Suprapubic skin (tissue), 4 donors: ENCODE data around the gene CACNA1A. TPM values are rescaled to one million over a fixed set of nuclear protein-coding genes. Genes with fewer than 3 reads are reported as not detected.

Experiments used
- DNase-seq, 2 donors: peaks; one replicate each; pipeline ENCODE4 v3.0.0-alpha.2; 2019; ENCODE audit warnings: low spot score in 2 of 2
- H3K27ac ChIP-seq: fragments of 200-600 bp; sonication (generic); one replicate; pipeline ENCODE4 v1.5.1; 2019
- H3K27me3 ChIP-seq: fragments of 200-600 bp; sonication (generic); one replicate; pipeline ENCODE4 v1.5.1; 2019
- H3K36me3 ChIP-seq: fragments of 200-600 bp; sonication (generic); one replicate; pipeline ENCODE4 v1.5.1; 2019
- H3K4me1 ChIP-seq: fragments of 200-600 bp; sonication (generic); one replicate; pipeline ENCODE4 v1.5.1; 2019
- H3K4me3 ChIP-seq: fragments of 200-600 bp; sonication (generic); one replicate; pipeline ENCODE4 v1.5.1; 2019; ENCODE audit warnings: mild to moderate bottlenecking
- H3K9me3 ChIP-seq: fragments of 200-600 bp; sonication (generic); one replicate; pipeline ENCODE4 v1.5.1; 2019
- EP300 ChIP-seq: sonication (generic); formaldehyde crosslinking; IDR thresholded peaks from one replicate; pipeline ENCODE4 v1.6.1; 2017; ENCODE audit warnings: antibody characterized with exemption
- POLR2A ChIP-seq, 2 donors: fragments of 450-650 bp; IDR thresholded peaks; one replicate each; pipeline ENCODE4 v1.6.1; 2017; ENCODE audit warnings: antibody characterized with exemption in 2 of 2, mild to moderate bottlenecking in 2 of 2, moderate library complexity in 2 of 2
- POLR2AphosphoS5 ChIP-seq, 3 donors: sonication (generic); formaldehyde crosslinking; IDR thresholded peaks; one replicate each; pipeline ENCODE4 v1.6.1; 2017; ENCODE audit warnings: antibody characterized with exemption in 3 of 3
- WGBS: methylation state at CpG from one replicate; pipeline ENCODE4 v1.1.5; 2018; 5-methylcytosine and 5-hydroxymethylcytosine counted together
- total RNA-seq, 4 donors: library from RNA; depleted of rRNA; stranded (reverse); fragments of >200 nt; gene quantifications; one replicate each; pipeline ENCODE4 v1.1.0, GENCODE V29; 2016
- TF ChIP-seq, protein P1 (sequence below), 2 donors: fragments of 200-600 bp in 1 of 2; fragments of 450-650 bp in 1 of 2; sonication (generic) in 1 of 2; IDR thresholded peaks; one replicate each; pipeline ENCODE4 v1.5.1; 2016 to 2019; ENCODE audit warnings: antibody characterized with exemption in 2 of 2, mild to moderate bottlenecking in 1 of 2, moderate library complexity in 1 of 2

The CACNA1A gene
- total RNA-seq, 4 donors from 2014 or later, result 0.26 to 0.42 (median 0.35) TPM

DNA sequence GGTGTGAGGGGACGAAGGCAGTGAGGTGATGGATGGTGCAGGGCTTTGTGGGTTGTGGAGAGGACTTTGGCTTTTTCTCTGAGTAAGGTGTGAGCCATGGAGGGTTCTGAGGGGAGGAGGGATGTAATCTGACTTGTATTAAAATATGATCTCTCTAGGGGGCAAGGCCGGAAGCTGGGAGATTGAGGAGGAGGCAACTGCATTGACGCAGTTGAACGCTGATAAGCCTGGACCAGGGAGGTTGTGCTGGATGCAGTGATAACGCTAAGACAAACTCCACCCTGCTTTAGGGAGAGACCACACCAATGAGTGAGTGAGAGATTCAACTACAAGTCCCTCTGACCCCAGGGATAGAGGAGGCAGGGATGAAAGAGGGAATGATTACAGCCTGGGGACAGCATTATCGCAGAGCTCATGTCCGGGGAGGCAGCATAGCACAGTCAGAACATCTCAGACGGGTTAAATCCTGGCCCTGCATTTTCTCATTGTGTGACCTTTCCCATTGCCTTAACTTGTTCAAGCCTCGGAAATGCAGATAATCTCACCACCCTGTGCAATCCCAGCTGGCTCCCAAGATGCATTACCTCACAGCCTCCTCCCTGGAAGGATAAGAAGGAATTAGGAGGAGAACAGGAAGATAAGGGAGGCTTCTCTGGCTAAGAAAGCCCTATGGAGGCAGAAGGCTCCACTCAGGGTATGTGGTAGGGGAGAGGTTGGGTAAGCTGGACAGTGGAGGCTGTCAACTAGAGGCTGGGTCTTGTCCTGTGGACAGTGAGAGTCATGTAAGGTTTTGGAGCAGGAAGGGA lies 124.2 kb downstream of the CACNA1A start:
- Histone ChIP-seq H3K4me3 (no peak overlapping the region), H3K4me1 (no peaks in the 10 kb centered on the region), H3K9me3 (no peaks in the 10 kb centered on the region), H3K36me3 (no peaks in the 10 kb centered on the region), H3K27ac (no peak overlapping the region), H3K27me3 (no peaks in the 10 kb centered on the region)
- TF ChIP-seq POLR2A (IDR thresholded peaks at IDR 0.05), result no peak
- TF ChIP-seq POLR2AphosphoS5 (IDR thresholded peaks at IDR 0.05), result no peak
- TF ChIP-seq EP300, result no peak
- TF ChIP-seq, protein P1, sequence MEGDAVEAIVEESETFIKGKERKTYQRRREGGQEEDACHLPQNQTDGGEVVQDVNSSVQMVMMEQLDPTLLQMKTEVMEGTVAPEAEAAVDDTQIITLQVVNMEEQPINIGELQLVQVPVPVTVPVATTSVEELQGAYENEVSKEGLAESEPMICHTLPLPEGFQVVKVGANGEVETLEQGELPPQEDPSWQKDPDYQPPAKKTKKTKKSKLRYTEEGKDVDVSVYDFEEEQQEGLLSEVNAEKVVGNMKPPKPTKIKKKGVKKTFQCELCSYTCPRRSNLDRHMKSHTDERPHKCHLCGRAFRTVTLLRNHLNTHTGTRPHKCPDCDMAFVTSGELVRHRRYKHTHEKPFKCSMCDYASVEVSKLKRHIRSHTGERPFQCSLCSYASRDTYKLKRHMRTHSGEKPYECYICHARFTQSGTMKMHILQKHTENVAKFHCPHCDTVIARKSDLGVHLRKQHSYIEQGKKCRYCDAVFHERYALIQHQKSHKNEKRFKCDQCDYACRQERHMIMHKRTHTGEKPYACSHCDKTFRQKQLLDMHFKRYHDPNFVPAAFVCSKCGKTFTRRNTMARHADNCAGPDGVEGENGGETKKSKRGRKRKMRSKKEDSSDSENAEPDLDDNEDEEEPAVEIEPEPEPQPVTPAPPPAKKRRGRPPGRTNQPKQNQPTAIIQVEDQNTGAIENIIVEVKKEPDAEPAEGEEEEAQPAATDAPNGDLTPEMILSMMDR (IDR thresholded peaks at IDR 0.05), result no peak
- WGBS, result 63% methylated on average over 9 of the region's 9 CpGs
- no peak for DNase-seq

GRCh38 chr19:13376537-13376936 lies 129.7 kb downstream of the CACNA1A start:
- DNase-seq, result no peak
- Histone ChIP-seq H3K27me3 (no peaks in the 10 kb centered on the region), H3K4me1 (no peaks in the 10 kb centered on the region), H3K36me3 (no peaks in the 10 kb centered on the region), H3K9me3 (peaks cover 5% of the 10 kb centered on the region), H3K27ac (no peak overlapping the region), H3K4me3 (no peak overlapping the region)
- no peak for TF ChIP-seq POLR2AphosphoS5 (IDR thresholded peaks at IDR 0.05)
- TF ChIP-seq, protein P1 (IDR thresholded peaks at IDR 0.05), result no peak
- TF ChIP-seq EP300, result no peak
- no peak for TF ChIP-seq POLR2A (IDR thresholded peaks at IDR 0.05)

DNA sequence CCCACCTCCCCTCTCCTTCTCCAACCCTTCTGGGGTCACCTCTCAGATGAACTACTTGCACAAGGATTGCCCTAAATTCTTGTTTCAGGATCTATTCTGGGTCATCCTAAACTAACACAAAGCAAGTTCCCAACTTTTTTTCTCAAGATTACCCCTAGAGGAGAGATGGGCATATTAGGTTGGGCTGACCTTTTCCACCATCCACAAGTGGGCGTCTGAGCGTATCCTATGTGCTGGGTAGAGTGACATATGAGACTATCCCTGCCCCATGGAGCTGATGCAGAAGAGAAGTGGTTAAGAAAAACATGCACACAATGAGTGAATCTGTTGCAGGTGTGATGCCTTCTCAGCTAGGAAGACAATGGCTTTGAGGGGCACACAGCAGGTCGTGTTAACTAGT lies 132.7 kb downstream of the CACNA1A start:
- no peak overlapping the region for H3K27ac ChIP-seq
- H3K4me3 ChIP-seq, result no peak overlapping the region
- DNase-seq, result no peak
- no peaks in the 10 kb centered on the region for H3K4me1 ChIP-seq
- TF ChIP-seq POLR2AphosphoS5 (IDR thresholded peaks at IDR 0.05), result no peak
- TF ChIP-seq EP300, result no peak
- no peak for TF ChIP-seq POLR2A (IDR thresholded peaks at IDR 0.05)
- TF ChIP-seq, protein P1 (IDR thresholded peaks at IDR 0.05), result no peak
- peaks cover 4% of the 10 kb centered on the region for H3K27me3 ChIP-seq
- 62% methylated on average over 3 of the region's 3 CpGs for WGBS
- H3K36me3 ChIP-seq, result no peaks in the 10 kb centered on the region
- H3K9me3 ChIP-seq, result peaks cover 5% of the 10 kb centered on the region

GRCh38 chr19:13370948-13371347 lies 135.3 kb downstream of the CACNA1A start:
- no peak overlapping the region for H3K4me3 ChIP-seq
- no peak for DNase-seq
- no peaks in the 10 kb centered on the region for H3K36me3 ChIP-seq
- H3K27me3 ChIP-seq, result peaks cover 9% of the 10 kb centered on the region
- no peak overlapping the region for H3K27ac ChIP-seq
- H3K9me3 ChIP-seq, result peaks cover 5% of the 10 kb centered on the region
- 82% methylated on average over 5 of the region's 5 CpGs for WGBS
- TF ChIP-seq POLR2A (IDR thresholded peaks at IDR 0.05) (no peak), EP300 (no peak), POLR2AphosphoS5 (IDR thresholded peaks at IDR 0.05) (no peak)
- TF ChIP-seq, protein P1 (IDR thresholded peaks at IDR 0.05), result no peak
- no peaks in the 10 kb centered on the region for H3K4me1 ChIP-seq

DNA sequence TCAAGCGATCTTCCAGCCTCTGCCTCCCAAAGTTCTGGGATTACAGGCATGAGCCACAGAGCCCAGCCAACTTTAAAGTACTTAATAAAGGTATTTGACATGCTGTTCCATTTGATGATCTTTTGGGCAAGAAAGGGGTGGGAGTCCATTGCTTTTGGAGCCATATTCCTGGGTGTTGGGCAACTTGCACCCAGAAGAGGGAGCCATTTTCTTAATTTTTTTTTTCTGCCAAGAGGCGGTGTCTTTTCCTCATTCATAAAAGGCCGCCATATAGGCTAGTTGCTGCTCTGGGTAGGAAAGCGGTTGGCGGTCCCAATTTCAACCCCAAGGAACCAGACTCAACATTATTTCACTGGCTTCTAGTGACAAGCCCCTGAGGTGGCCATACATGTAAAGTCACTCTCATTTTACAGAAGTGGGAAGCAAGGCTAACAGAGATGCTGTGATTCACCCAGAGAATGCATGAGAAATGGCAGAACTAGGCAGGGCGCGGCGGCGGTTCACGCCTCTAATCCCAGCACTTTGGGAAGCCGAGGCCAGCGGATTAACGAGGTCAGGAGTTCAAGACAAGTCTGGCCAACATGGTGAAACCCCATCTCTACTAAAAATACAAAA lies 139.6 kb downstream of the CACNA1A start:
- no peak for DNase-seq
- Histone ChIP-seq H3K36me3 (no peaks in the 10 kb centered on the region), H3K27me3 (peaks cover 15% of the 10 kb centered on the region), H3K4me1 (no peaks in the 10 kb centered on the region), H3K9me3 (no peaks in the 10 kb centered on the region), H3K4me3 (no peak overlapping the region), H3K27ac (no peak overlapping the region)
- TF ChIP-seq EP300 (no peak), POLR2A (IDR thresholded peaks at IDR 0.05) (no peak), POLR2AphosphoS5 (IDR thresholded peaks at IDR 0.05) (no peak)
- TF ChIP-seq, protein P1 (IDR thresholded peaks at IDR 0.05), result no peak
- whole genome bisulfite sequencing, result 85% methylated on average over 13 of the region's 13 CpGs
